Panc1 (cell line): ENCODE results near the gene UXS1.

Experiments
- CTCF ChIP-seq: fragments of 450-650 bp; IDR thresholded peaks from 2 replicates; pipeline ENCODE4 v1.5.1; 2017; ENCODE audit warnings: mild to moderate bottlenecking
- POLR2AphosphoS5 ChIP-seq: IDR thresholded peaks from 2 replicates; pipeline ENCODE4 v1.6.1; 2012; ENCODE audit warnings: mild to moderate bottlenecking, low read depth, low read length, moderate library complexity
- TCF7L2 ChIP-seq: IDR thresholded peaks from 2 replicates; pipeline ENCODE4 v1.6.1; 2011; ENCODE audit warnings: mild to moderate bottlenecking, low read depth, low read length, inconsistent platforms

GRCh38 chr2:106080959-106081358, 113.1 kb downstream of the UXS1 start:
- TF ChIP-seq CTCF = no peak
- TF ChIP-seq POLR2AphosphoS5 = no peak
- no peak for TF ChIP-seq TCF7L2
